Adrenal gland (tissue), 12 donors: ENCODE measurements around the gene HOXD10. TPM values are rescaled to one million over a fixed set of nuclear protein-coding genes. Genes with fewer than 3 reads are reported as not detected.

Source experiments
- DNase-seq, 7 donors: peaks; one replicate each; pipeline ENCODE4 v3.0.0-alpha.2; 2019 to 2020
- H3K27ac ChIP-seq, 5 donors: fragments of 200-600 bp; sonication (generic) in 4 of 5; 1 replicate in 3 of 5; 2 replicates in 2 of 5; pipeline versions ENCODE4 v1.5.1 to v1.8.0; 2016 to 2020; ENCODE audit warnings: mild to moderate bottlenecking in 1 of 5
- H3K27me3 ChIP-seq: fragments of 200-600 bp; 2 replicates; pipeline ENCODE4 v1.8.0; 2021
- H3K36me3 ChIP-seq, 2 donors: fragments of 200-600 bp; replicated peaks in 1 of 2; 1 replicate in 1 of 2; 2 replicates in 1 of 2; pipeline versions ENCODE4 v1.5.1 to v1.8.0; 2018 to 2022
- H3K4me1 ChIP-seq, 2 donors: fragments of 200-600 bp; replicated peaks in 1 of 2; 1 replicate in 1 of 2; 2 replicates in 1 of 2; pipeline versions ENCODE4 v1.5.1 to v1.8.0; 2018 to 2021
- H3K4me3 ChIP-seq, 4 donors: fragments of 200-600 bp; sonication (generic) in 3 of 4; one replicate each; pipeline ENCODE4 v1.5.1; 2016 to 2018
- H3K9me3 ChIP-seq, 3 donors: fragments of 200-600 bp; sonication (generic) in 1 of 3; replicated peaks in 1 of 3; 1 replicate in 2 of 3; 2 replicates in 1 of 3; pipeline versions ENCODE4 v1.5.1 to v1.8.0; 2016 to 2021
- POLR2A ChIP-seq, 2 donors: fragments of 450-650 bp; IDR thresholded peaks; one replicate each; pipeline ENCODE4 v1.6.1; 2017; ENCODE audit warnings: antibody characterized with exemption in 2 of 2, mild to moderate bottlenecking in 2 of 2, moderate library complexity in 1 of 2
- WGBS, 4 donors: extraction: QIAGEN DNeasy Blood & Tissue Kit in 2 of 4; methylation state at CpG; one replicate each; pipeline versions ENCODE4 v1.1.5 to v1.1.7; 2013 to 2017; 5-methylcytosine and 5-hydroxymethylcytosine counted together
- intact Hi-C, 2 donors: fragments of 100-400 bp; cut with DNase I; formaldehyde crosslinking; loops; one replicate each; pipeline versions ENCODE4 v1.14.1 to v1.15.0; 2022 to 2023
- polyA plus RNA-seq, 3 donors: library from polyadenylated mRNA; stranded (reverse); fragments of 200-250 nt in 2 of 3; fragments of 350-450 nt in 1 of 3; fragmentation: Illumina TruSeq in 1 of 3; extraction: RNeasy Lipid Tissue Mini Kit (QIAGEN cat#74804) in 1 of 3; gene quantifications; one replicate each; pipeline ENCODE4 v1.2.3, GENCODE V29; 2013 to 2014
- total RNA-seq, 9 donors: library from RNA; depleted of rRNA in 4 of 9; stranded (reverse); fragments of >200 nt in 4 of 9; fragments of 120-200 nt in 1 of 9; fragmentation: NEBNext Ultra II Directional in 1 of 9; extraction: Animal tissue kit (Norgen Biotek cat#: 25700) in 1 of 9; gene quantifications; one replicate each; pipeline versions ENCODE4 v1.1.0 to v1.2.4, GENCODE V29; 2013 to 2023
- TF ChIP-seq, protein P1 (sequence below), 6 experiments: fragments of 450-650 bp in 4 of 6; fragments of 200-600 bp in 2 of 6; sonication (generic) in 1 of 6; IDR thresholded peaks; 1 replicate in 5 of 6; 2 replicates in 1 of 6; pipeline versions ENCODE4 v1.5.1 to v1.8.0; 2016 to 2021; ENCODE audit warnings: antibody characterized with exemption in 6 of 6, mild to moderate bottlenecking in 2 of 6, moderate library complexity in 1 of 6
- donor health status: healthy with polysubstance abuse.
- donor health status: Bipolar disorder and iron deficiency.
- donor health status: DM: yes; HTN: yes; CAD: no.
- donor health status: DM: no; HTN: no; CAD: no.
- donor health status: DM: no; HTN: no; CAD: no.
- donor health status: DM: yes; HTN: yes; CAD: no.

Gene HOXD10
- total and polyA plus RNA-seq, 12 donors = 0.11 to 0.33 (median 0.18) TPM; not detected in 8

DNA sequence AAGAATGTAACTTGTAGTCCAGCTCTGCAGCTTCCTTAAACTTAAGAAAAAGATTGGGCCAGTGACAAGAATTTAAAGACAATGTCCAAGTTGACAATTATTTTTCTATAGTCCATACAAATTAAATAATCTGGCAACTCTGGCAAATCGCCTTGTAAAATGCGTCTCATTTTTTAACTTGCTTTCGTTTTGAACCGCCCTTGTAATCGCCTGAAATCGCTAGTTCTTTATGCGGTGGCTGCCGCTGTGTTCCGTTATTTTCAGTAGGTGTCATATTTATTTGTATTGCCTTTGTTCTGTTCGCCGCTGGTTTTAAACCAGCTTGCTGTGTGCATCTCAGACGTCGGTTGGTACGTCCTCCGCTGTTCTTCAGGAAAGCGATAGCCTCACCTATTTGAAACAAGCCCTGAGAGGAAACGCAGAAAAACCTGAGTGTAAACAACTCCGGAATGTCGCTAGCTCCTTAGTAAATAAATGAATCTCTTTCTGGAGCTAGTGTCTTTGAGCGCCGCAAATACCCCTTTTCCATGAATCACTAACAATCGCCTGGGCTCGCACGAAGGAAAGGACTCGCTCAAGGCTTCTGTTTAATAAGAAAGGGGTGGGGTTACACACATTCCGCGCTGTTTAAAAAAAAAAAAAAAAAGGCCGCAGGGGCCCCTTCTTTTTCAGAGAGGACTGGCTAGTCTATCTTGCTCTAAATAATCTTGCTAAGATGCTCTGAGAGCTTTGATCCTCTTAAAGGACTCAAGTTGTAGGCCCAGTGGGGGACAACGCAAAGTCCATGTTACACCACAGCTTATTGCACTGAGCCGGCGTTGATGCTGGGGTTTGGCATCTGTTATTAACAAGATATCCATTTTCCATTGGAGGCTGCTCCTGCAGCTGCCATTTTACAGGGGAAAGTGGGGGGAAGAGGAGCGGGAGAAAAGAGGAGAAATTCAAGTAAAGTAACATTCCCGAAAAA, 15.9 kb downstream of the HOXD10 start:
- H3K27ac ChIP-seq = peak overlapping the region; percentile 37 to 97 (median 65)
- no peaks in the 10 kb centered on the region for H3K9me3 ChIP-seq
- peak overlapping the region in 2 of 4 donors; percentile 42 to 78 for H3K4me3 ChIP-seq
- WGBS, 4 donors = 35 to 67% (median 45%) methylated on average over 33 of the region's 33 CpGs
- TF ChIP-seq, protein P1, sequence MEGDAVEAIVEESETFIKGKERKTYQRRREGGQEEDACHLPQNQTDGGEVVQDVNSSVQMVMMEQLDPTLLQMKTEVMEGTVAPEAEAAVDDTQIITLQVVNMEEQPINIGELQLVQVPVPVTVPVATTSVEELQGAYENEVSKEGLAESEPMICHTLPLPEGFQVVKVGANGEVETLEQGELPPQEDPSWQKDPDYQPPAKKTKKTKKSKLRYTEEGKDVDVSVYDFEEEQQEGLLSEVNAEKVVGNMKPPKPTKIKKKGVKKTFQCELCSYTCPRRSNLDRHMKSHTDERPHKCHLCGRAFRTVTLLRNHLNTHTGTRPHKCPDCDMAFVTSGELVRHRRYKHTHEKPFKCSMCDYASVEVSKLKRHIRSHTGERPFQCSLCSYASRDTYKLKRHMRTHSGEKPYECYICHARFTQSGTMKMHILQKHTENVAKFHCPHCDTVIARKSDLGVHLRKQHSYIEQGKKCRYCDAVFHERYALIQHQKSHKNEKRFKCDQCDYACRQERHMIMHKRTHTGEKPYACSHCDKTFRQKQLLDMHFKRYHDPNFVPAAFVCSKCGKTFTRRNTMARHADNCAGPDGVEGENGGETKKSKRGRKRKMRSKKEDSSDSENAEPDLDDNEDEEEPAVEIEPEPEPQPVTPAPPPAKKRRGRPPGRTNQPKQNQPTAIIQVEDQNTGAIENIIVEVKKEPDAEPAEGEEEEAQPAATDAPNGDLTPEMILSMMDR (IDR thresholded peaks at IDR 0.05) = no peak
- TF ChIP-seq POLR2A (IDR thresholded peaks at IDR 0.05) = peak in 1 of 2 donors; percentile 12
- H3K4me1 ChIP-seq = peaks cover 17 to 33% of the 10 kb centered on the region in 2 donors
- peaks cover 0 to 2% of the 10 kb centered on the region in 2 donors for H3K36me3 ChIP-seq
- peak in 4 of 7 donors; percentile 10 to 58 (median 34) for DNase-seq
- H3K27me3 ChIP-seq = no peaks in the 10 kb centered on the region
- intact Hi-C loops = no loop called here

DNA sequence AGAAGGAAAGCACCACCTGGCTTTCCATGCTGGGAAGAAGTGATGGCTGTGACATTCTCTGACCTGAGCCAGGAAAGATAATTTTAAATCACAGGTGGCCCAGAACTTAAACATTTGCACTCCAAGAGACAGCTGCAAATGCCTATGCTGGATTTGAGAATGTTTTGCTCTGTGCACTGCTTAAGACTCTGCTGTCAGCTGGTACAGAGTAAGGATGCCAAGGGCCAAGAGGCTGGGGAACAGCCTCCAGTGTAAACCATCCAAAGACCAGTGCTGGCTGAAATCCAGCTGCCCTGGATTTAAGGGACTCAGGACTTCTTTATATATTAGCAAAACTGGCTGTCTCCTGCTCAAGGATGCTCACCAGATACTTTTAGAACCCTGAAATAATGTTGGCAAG, 16.8 kb downstream of the HOXD10 start:
- Histone ChIP-seq H3K4me3 (no peak overlapping the region), H3K9me3 (no peaks in the 10 kb centered on the region), H3K36me3 (peaks cover 0 to 2% of the 10 kb centered on the region in 2 donors), H3K27me3 (no peaks in the 10 kb centered on the region), H3K4me1 (peaks cover 21 to 39% of the 10 kb centered on the region in 2 donors), H3K27ac (peak overlapping the region in 3 of 5 donors; percentile 65 to 97 (median 89))
- intact Hi-C loops = no loop called here
- peak in 2 of 7 donors; percentile 27 to 57 for DNase-seq
- TF ChIP-seq, protein P1 (IDR thresholded peaks at IDR 0.05) = no peak
- TF ChIP-seq POLR2A (IDR thresholded peaks at IDR 0.05) = no peak

- H3K4me1 ChIP-seq = peaks cover 25 to 43% of the 10 kb centered on the region in 2 donors
- H3K4me3 ChIP-seq = no peak overlapping the region
- TF ChIP-seq, protein P1 (IDR thresholded peaks at IDR 0.05) = no peak
- no peak for TF ChIP-seq POLR2A (IDR thresholded peaks at IDR 0.05)
- intact Hi-C loops = no loop called here
- H3K9me3 ChIP-seq = no peaks in the 10 kb centered on the region
- peak in 2 of 7 donors; percentile 15 to 42 for DNase-seq
- WGBS, 4 donors = 72 to 82% (median 78%) methylated on average over 4 of the region's 4 CpGs
- peak overlapping the region in 3 of 5 donors; percentile 94 to 97 (median 97) for H3K27ac ChIP-seq
- H3K36me3 ChIP-seq = peaks cover 0 to 2% of the 10 kb centered on the region in 2 donors
- H3K27me3 ChIP-seq = no peaks in the 10 kb centered on the region
Observed at GRCh38 chr2:176134035-176134434, 17.5 kb downstream of the HOXD10 start.

GRCh38 chr2:176135035-176135440, 18.5 kb downstream of the HOXD10 start:
- Histone ChIP-seq H3K4me3 (no peak overlapping the region), H3K27ac (peak overlapping the region in 4 of 5 donors; percentile 90 to 97 (median 96)), H3K4me1 (peaks cover 34 to 53% of the 10 kb centered on the region in 2 donors), H3K27me3 (no peaks in the 10 kb centered on the region), H3K9me3 (no peaks in the 10 kb centered on the region), H3K36me3 (peaks cover 0 to 2% of the 10 kb centered on the region in 2 donors)
- TF ChIP-seq, protein P1 (IDR thresholded peaks at IDR 0.05) = no peak
- peak in 1 of 2 donors; percentile 16 for TF ChIP-seq POLR2A (IDR thresholded peaks at IDR 0.05)
- peak in 3 of 7 donors; percentile 21 to 57 (median 27) for DNase-seq
- intact Hi-C loops = no loop called here
